GM12878 (cell line): ENCODE data around the gene EMP1. TPM values are rescaled to one million over a fixed set of nuclear protein-coding genes. Genes with fewer than 3 reads are reported as not detected.

Source experiments
- ATAC-seq: fragments of 200-7000 bp; cut with Tn5 transposase; 3 replicates; pipeline ENCODE4 v1.9.1; 2020; ENCODE audit warnings: mild to moderate bottlenecking, moderate library complexity
- BruUV-seq: library from RNA; stranded (reverse); fragments of 400-500 nt; replicated peaks from 2 replicates; lab custom pipeline; 2021; lab: Mats Ljungman, UMichigan
- CTCF ChIA-PET: fragments of 300-600 bp; sonication (Branson Sonifier 250); formaldehyde crosslinking; extraction: SDS; loops from one replicate; lab custom pipeline; 2021; ENCODE audit warnings: inconsistent platforms; lab: Yijun Ruan, JAX
- POLR2A ChIA-PET: fragments of 350-600 bp; formaldehyde crosslinking; extraction: SDS; loops from one replicate; lab custom pipeline; 2021; ENCODE audit warnings: inconsistent platforms; lab: Charles Lee
- RAD21 ChIA-PET: fragments of 300-600 bp; sonication (Branson Sonifier 250); formaldehyde crosslinking; loops from one replicate; lab custom pipeline; 2023; ENCODE audit warnings: antibody characterized with exemption; ENCODE audit not compliant: unreplicated experiment; lab: Charles Lee
- SMC1A ChIA-PET: fragments of 300-600 bp; sonication (Branson Sonifier 250); formaldehyde crosslinking; loops from one replicate; lab custom pipeline; 2023; ENCODE audit not compliant: unreplicated experiment, uncharacterized antibody; lab: Charles Lee
- DNase-seq: peaks from one replicate; pipeline ENCODE4 v3.0.0-alpha.2; 2011; ENCODE audit warnings: low read depth, low spot score
- FAIRE-seq: peaks from 3 replicates; lab custom pipeline; 2011; peaks lifted over from hg19 to GRCh38; lab: Jason Lieb, UNC
- H2AFZ ChIP-seq: 2 replicates; pipeline ENCODE4 v1.6.0; 2011; ENCODE audit warnings: low read depth, low read length, control low read depth; ENCODE audit not compliant: control insufficient read depth
- H3K27ac ChIP-seq: 2 replicates; pipeline ENCODE4 v1.5.1; 2011; ENCODE audit warnings: control low read depth; ENCODE audit not compliant: control insufficient read depth, insufficient read depth
- H3K27me3 ChIP-seq, 2 experiments: replicated peaks in 1 of 2; 2 replicates each; pipeline versions ENCODE4 v1.6.0 to v1.6.1; 2011; ENCODE audit warnings: low read length in 1 of 2; ENCODE audit not compliant: control insufficient read depth in 2 of 2, insufficient read depth in 2 of 2
- H3K36me3 ChIP-seq, 2 experiments: 2 replicates each; pipeline ENCODE4 v1.5.1; 2011; ENCODE audit warnings: low read length in 1 of 2; ENCODE audit not compliant: control insufficient read depth in 2 of 2, insufficient read depth in 2 of 2
- H3K4me1 ChIP-seq: 2 replicates; pipeline ENCODE4 v1.6.1; 2011; ENCODE audit warnings: mild to moderate bottlenecking, low read length, moderate library complexity, mixed read lengths; ENCODE audit not compliant: control insufficient read depth, insufficient read depth
- H3K4me2 ChIP-seq: 2 replicates; pipeline ENCODE4 v1.6.0; 2011; ENCODE audit warnings: control low read depth; ENCODE audit not compliant: control insufficient read depth, insufficient read depth
- H3K4me3 ChIP-seq: fragments of 200-600 bp; sonication (generic); 2 replicates; pipeline ENCODE4 v1.5.1; 2016
- H3K79me2 ChIP-seq: 2 replicates; pipeline ENCODE4 v1.6.0; 2011; ENCODE audit warnings: low read length; ENCODE audit not compliant: control insufficient read depth, insufficient read depth
- H3K9ac ChIP-seq: 2 replicates; pipeline ENCODE4 v1.8.0; 2011; ENCODE audit warnings: low read length, control low read depth, mixed read lengths; ENCODE audit not compliant: control insufficient read depth, insufficient read depth
- H3K9me3 ChIP-seq: replicated peaks from 3 replicates; pipeline ENCODE4 v1.5.1; 2011; ENCODE audit warnings: mild to moderate bottlenecking, low read length; ENCODE audit not compliant: control insufficient read depth, insufficient read depth
- H4K20me1 ChIP-seq: 2 replicates; pipeline ENCODE4 v1.6.0; 2011; ENCODE audit not compliant: control insufficient read depth, insufficient read depth
- CTCF ChIP-seq, 3 experiments: IDR thresholded peaks in 2 of 3; conservative IDR thresholded peaks in 1 of 3; 2 replicates each; pipeline ENCODE4 v1.5.1; 2011; ENCODE audit warnings: low read depth in 3 of 3, low read length in 3 of 3, mild to moderate bottlenecking in 3 of 3, control low read depth in 2 of 3, moderate library complexity in 2 of 3, inconsistent platforms in 1 of 3, mixed read lengths in 1 of 3; ENCODE audit not compliant: control insufficient read depth in 2 of 3, insufficient read depth in 1 of 3; ENCODE audit errors: extremely low read depth in 1 of 3
- CUX1 ChIP-seq: IDR thresholded peaks from 2 replicates; pipeline ENCODE4 v1.6.1; 2012; ENCODE audit warnings: improper control_type of control experiment, low read depth, low read length; ENCODE audit not compliant: insufficient replicate concordance
- E2F8 ChIP-seq: fragments of 450-650 bp; IDR thresholded peaks from 2 replicates; pipeline ENCODE4 v1.6.1; 2018; ENCODE audit warnings: mild to moderate bottlenecking, low read depth, moderate library complexity; ENCODE audit not compliant: partially characterized antibody
- GABPA ChIP-seq: IDR thresholded peaks from 2 replicates; pipeline ENCODE4 v1.6.1; 2014; ENCODE audit warnings: antibody characterized with exemption, low read depth, mild to moderate bottlenecking, inconsistent platforms
- JUND ChIP-seq: IDR thresholded peaks from 2 replicates; pipeline ENCODE4 v1.6.1; 2012; ENCODE audit warnings: low read depth, mild to moderate bottlenecking, low read length, improper control_type of control experiment, moderate library complexity
- KAT2A ChIP-seq: conservative IDR thresholded peaks from 2 replicates; pipeline ENCODE4 v1.6.1; 2011; ENCODE audit warnings: low read depth, low read length; ENCODE audit not compliant: control insufficient read depth
- MYC ChIP-seq: IDR thresholded peaks from 2 replicates; pipeline ENCODE4 v1.6.1; 2011; ENCODE audit warnings: mild to moderate bottlenecking, low read length, moderate library complexity, inconsistent platforms; ENCODE audit not compliant: insufficient read depth, insufficient replicate concordance, insufficient read length, severe bottlenecking
- WGBS: methylation state at CpG from one replicate; pipeline ENCODE4 v1.1.6; 2016; ENCODE audit warnings: low lambda C conversion rate; ENCODE audit not compliant: insufficient replicate concordance, insufficient coverage; ENCODE audit errors: missing lambda C conversion rate; 5-methylcytosine and 5-hydroxymethylcytosine counted together
- in situ Hi-C: fragments of 300-500 bp; cut with MboI; formaldehyde crosslinking; loops from 9 replicates; pipeline ENCODE4 v1.14.3; 2018; ENCODE audit warnings: mixed read lengths
- intact Hi-C: fragments of 100-400 bp; cut with micrococcal nuclease; formaldehyde crosslinking; loops from one replicate; pipeline ENCODE4 v1.14.2; 2022; ENCODE audit not compliant: unreplicated experiment
- polyA plus RNA-seq, 11 experiments: library from polyadenylated mRNA; depleted of rRNA in 4 of 11; unstranded in 6 of 11; stranded (reverse) in 5 of 11; fragments of >200 nt; fragmentation: Nextera tagmentation in 4 of 11; fragmentation: Illumina TruSeq in 1 of 11; extraction: Ambion mirVana in 4 of 11; extraction: Trizol in 1 of 11; gene quantifications; 1 replicate in 1 of 11; 2 replicates in 10 of 11; pipeline versions ENCODE4 v1.2.1 to v1.2.3, GENCODE V29; 2011 to 2016; ENCODE audit warnings: inconsistent platforms in 2 of 11, missing spikeins in 2 of 11, low read depth in 1 of 11
- total RNA-seq, 4 experiments: library from RNA; depleted of rRNA in 3 of 4; stranded (reverse); fragments of >200 nt in 3 of 4; fragmentation: Illumina TruSeq in 1 of 4; extraction: Trizol in 1 of 4; gene quantifications; 2 replicates each; pipeline versions ENCODE4 v1.2.1 to v1.2.3, GENCODE V29; 2013 to 2021
- TF ChIP-seq, protein P1 (sequence below): fragments of 450-650 bp; IDR thresholded peaks from 2 replicates; pipeline ENCODE4 v1.6.1; 2017; ENCODE audit warnings: borderline replicate concordance

EMP1 gene
- total and polyA plus RNA-seq, 10 of the 15 experiments (the other 5 are each of a cell fraction or from before 2014, with no cell fraction given): 0.09 to 0.90 (median 0.25) TPM; not detected in 1

DNA sequence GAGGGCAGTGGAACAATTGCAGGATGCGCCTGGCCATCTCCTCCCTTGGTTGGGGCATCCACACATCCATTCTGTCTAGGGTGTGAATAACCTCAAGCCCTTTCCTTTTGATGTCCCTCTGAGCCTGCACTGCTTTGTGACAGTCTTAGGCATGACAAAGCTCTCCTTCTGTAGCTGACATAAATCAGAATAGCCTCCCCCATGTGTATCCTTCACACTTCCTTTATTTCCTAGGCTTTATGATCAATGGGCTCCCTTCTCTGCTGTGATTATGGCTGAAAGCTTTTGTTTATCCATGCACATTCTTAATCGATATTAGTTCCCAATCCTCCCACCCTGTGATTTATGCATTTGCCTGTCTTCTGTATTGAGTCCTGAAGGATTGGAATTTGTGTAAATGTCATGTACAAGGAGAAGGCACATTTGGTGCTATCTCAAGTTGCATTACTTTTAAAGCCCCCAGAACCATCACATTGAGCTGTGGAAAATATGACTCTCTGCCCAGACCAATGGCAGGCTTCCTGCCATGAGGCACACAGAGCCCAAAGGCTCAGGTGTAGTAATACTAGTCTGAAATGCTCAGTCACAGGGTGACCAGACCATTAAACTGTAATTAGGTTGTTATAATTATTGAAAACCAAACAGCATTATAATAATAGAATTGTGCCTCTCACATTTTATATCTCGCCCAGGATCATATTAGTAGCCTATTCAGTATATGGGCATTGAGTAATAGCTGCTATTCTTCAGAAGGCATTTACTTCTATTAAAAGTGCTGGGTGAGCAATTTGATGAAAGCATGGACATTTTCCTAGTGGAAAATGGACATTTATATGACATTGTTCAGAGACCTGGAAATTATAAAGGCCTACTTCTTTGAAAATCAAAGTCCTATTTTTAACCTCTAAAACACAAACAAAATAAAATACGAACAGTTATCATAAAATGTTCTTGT, 14.0 kb downstream of the EMP1 start:
- Histone ChIP-seq H3K36me3 (no peaks in the 10 kb centered on the region), H3K4me1 (no peaks in the 10 kb centered on the region), H4K20me1 (no peaks in the 10 kb centered on the region), H3K9me3 (no peaks in the 10 kb centered on the region), H2AFZ (no peak overlapping the region), H3K27ac (no peak overlapping the region), H3K27me3 (peaks cover 0 to 9% of the 10 kb centered on the region in 2 experiments; a peak in 2 of 4 replicates), H3K4me3 (no peak overlapping the region), H3K79me2 (no peaks in the 10 kb centered on the region), H3K4me2 (no peak overlapping the region), H3K9ac (no peak overlapping the region)
- ChIA-PET RAD21 (interaction anchor here (0.6 to 2.2 kb wide), 3 partner anchors 294 to 422 kb away, joined by 3 to 21 read pairs (median 20); no protein-coding TSS in a partner anchor), POLR2A (no interaction called here), SMC1A (interaction anchor here (3.5 to 6.0 kb wide), 2 partner anchors 295 to 422 kb away, joined by 21 to 50 read pairs; no protein-coding TSS in a partner anchor), CTCF (interaction anchor here (1.0 to 9.8 kb wide), 6 partner anchors 9 to 473 kb away, joined by 3 to 105 read pairs (median 14); no protein-coding TSS in a partner anchor)
- ATAC-seq (no peak), FAIRE-seq (no peak), DNase-seq (no peak)
- BruUV-seq: no TSS peak
- in situ Hi-C loops (loop anchor here (5.0 kb wide), 1 partner anchor 298 kb away; no protein-coding TSS in a partner anchor), intact Hi-C loops (loop anchor here (2.0 kb wide), 1 partner anchor 112 kb away; no protein-coding TSS in a partner anchor)
- WGBS: 26% methylated on average over 4 of the region's 4 CpGs
- TF ChIP-seq MYC (no peak), GABPA (no peak), E2F8 (no peak), KAT2A (no peak), CUX1 (no peak), JUND (no peak), CTCF (IDR thresholded peaks at IDR 0.05 in 2 of 3, conservative IDR thresholded peaks at IDR 0.05 in 1 of 3; ENCODE audit: control insufficient read depth in 2 of 3, extremely low read depth in 1 of 3, insufficient read depth in 1 of 3, low read depth in 3 of 3, low read length in 3 of 3) (no peak)
- TF ChIP-seq, protein P1, sequence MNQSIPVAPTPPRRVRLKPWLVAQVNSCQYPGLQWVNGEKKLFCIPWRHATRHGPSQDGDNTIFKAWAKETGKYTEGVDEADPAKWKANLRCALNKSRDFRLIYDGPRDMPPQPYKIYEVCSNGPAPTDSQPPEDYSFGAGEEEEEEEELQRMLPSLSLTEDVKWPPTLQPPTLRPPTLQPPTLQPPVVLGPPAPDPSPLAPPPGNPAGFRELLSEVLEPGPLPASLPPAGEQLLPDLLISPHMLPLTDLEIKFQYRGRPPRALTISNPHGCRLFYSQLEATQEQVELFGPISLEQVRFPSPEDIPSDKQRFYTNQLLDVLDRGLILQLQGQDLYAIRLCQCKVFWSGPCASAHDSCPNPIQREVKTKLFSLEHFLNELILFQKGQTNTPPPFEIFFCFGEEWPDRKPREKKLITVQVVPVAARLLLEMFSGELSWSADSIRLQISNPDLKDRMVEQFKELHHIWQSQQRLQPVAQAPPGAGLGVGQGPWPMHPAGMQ: no peak
